NCI-H446 (cell line): ENCODE results near the gene PABPC1L2A.
"Not testable (repeated sequence)": the region's sequence is repeated elsewhere in the genome, so short reads cannot be mapped to it uniquely, and the experiment has no call there.

Experiments used
- DNase-seq, 2 experiments: peaks; one replicate each; lab custom pipeline; 2025; lab: John Stamatoyannopoulos, UW

The PABPC1L2A gene

GRCh38 chrX:73079024-73079562, at the start of gene PABPC1L2A:
Gene PABPC1L2A, minus strand, starts transcription at chrX:73079512. Its CDS starts 126 bp downstream, at chrX:73079386.
- not testable (repeated sequence) for DNase-seq

DNA sequence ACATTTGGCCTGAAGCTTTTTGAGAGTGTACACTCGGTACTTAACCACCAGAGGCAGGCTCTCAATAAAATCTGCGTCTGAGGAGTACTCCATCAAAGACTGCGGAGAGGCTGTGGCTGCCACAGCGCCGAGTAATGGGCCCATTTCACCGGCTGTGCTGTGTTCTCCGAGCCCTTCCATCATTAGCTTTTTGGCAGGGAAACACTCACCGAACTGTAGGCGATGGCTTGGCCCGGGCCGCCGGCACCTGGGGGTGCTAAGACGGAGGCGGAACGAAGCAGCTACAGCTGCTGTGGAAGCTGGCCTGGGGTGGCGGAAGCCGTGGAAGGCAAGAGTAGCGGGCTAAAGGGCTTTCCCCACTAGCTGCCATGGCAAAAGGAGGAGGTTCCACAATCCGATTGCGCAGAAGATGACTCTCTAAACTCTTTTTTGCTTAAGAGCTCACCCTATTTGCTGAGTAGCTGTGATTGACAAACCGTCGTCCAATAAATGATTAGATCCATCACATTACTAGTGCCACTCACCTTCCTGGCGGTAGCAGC, 48.5 kb upstream of the PABPC1L2A start:
- DNase-seq: peak in 1 of 2 experiments; percentile 0

DNA sequence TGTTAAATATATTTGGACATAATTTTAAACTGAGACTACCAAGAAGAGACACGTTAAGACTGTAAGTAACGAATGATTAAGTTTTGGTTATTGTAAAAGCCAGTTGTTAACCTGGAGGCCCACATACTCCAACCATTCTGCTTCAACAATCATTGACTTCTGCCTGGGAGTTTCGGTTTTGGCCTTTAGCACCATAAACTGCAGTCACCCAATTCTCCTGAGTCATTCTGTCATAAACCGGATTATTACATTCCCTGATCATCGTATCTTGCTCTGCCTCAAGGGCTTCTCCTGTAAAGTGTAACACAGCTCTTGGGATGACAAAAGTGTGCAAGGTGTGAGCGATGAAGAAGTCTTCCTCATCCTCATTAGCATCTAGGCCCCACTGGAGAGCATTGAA, 46.9 kb upstream of the PABPC1L2A start:
- no peak for DNase-seq

- not testable (repeated sequence) for DNase-seq
These were observed 20.2 kb upstream of the PABPC1L2A start for GRCh38 chrX:73099505-73099904.

GRCh38 chrX:73086766-73087165, 7.5 kb upstream of the PABPC1L2A start:
- DNase-seq: peak; percentile 2 to 8

DNA sequence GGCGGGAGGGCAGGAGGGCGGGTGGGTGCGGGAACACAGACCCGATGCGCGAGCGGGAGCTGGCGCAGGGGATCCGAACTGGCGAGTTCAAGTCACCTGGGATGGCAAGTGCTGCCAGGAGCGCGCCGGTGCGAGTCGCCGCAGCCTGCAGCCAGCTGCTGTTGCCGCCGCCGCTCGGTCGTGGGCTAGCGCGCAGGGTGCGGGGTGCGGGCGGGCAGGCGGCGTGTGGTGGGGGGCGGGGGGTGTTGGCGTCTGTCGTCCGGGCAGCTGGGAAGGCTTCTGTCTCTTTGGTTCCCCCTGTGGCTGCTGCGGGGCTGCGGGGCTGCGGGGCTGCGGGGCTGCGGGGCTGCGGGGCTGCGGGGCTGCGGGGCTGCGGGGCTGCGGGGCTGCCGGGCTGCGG, 572 bp upstream of the PABPC1L2A start:
- DNase-seq: not testable (repeated sequence)

- not testable (repeated sequence) for DNase-seq
These were observed 715 bp downstream of the PABPC1L2A start for GRCh38 chrX:73078597-73078996.

GRCh38 chrX:73076838-73077237, 2.5 kb downstream of the PABPC1L2A start:
- DNase-seq: no peak

DNA sequence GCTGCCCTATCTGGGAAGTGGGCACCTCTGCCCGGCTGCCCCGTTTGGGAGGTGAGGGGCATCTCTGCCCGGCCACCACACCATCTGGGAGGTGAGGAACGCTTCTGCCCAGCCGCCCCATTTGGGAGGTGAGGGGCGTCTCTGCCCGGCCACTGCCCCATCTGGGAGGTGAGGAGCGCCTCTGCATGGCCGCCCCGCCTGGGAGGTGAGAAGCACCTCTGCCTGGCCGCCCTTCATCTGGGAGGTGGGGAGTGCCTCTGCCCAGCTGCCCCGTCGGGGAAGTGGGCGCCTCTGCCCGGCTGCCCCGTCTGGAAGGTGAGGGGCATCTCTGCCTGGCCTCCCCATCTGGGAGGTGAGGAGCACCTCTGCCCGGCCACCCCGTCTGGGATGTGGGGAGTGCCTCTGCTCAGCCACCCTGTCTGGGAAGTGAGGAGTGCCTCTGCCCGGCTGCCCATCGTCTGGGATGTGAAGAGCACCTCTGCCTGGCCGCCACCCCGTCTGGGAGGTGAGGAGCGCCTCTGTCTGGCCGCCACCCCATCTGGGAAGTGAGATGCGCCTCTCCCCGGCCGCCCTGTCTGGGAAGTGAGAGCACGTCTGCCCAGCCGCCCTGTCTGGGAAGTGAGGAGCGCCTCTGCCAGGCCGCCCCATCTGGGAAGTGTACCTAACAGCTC, 9.8 kb downstream of the PABPC1L2A start:
- DNase-seq: no peak

DNA sequence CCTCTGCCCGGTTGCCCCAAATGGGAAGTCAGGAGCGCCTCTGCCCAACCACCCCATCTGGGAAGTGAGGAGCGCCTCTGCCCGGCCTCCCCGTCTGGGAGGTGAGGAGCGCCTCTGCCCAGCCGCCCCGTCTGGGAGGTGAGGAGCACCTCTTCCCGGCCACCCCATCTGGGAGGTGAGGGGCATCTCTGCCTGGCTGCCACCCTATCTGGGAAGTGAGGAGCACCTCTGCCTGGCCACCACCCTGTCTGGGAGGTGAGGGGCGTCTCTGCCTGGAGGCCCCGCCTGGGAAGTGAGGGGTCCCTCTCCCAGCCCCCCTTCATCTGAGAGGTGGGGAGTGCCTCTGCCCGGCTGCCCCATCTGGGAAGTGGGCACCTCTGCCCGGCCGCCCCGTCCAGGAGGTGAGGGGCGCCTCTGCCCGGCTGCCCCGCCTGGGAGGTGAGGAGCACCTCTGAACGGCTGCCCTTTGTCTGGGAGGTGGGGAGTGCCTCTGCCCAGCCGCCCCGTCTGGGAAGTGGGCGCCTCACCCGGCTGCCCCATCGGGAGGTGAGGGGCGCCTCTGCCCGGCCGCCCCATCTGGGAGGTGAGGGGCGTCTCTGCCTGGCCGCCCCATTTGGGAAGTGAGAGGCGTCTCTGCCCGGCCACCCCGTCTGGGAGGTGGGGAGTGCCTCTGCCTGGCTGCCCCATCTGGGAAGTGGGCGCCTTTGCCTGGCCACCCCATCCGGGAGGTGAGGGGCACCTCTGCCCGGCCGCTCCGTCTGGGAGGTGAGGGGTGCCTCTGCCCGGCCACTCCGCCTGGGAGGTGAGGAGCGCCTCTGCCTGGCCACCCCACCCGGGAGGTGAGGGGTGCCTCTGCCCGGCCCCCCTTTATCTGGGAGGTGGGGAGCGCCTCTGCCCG, 10.6 kb downstream of the PABPC1L2A start:
- no peak for DNase-seq

DNA sequence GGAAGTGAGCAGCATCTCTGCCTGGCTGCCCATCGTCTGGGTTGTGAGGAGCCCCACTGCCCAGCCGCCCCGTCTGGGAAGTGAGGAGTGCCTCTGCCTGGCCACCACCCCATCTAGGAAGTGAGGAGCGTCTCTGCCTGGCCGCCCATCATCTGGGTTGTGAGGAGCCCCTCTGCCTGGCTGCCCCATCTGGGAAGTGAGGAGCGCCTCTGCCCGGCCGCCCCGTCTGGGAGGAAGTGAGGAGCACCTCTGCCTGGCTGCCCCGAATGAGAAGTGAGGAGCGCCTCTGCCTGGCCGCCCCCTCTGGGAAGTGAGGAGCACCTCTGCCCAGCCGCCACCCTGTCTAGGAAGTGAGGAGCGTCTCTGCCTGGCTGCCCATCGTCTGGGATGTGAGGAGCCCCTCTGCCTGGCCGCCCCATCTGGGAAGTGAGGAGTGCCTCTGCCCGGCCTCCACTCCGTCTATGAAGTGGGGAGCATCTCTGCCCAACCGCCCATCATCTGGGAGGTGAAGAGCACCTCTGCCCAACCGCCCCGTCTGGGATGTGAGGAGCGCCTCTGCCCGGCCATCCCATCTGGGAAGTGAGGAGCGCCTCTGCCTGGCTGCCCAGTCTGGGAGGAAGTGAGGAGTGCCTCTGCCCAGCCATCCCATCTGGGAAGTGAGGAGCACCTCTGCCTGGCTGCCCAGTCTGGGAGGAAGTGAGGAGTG, 11.4 kb downstream of the PABPC1L2A start:
- DNase-seq: not testable (repeated sequence)

DNA sequence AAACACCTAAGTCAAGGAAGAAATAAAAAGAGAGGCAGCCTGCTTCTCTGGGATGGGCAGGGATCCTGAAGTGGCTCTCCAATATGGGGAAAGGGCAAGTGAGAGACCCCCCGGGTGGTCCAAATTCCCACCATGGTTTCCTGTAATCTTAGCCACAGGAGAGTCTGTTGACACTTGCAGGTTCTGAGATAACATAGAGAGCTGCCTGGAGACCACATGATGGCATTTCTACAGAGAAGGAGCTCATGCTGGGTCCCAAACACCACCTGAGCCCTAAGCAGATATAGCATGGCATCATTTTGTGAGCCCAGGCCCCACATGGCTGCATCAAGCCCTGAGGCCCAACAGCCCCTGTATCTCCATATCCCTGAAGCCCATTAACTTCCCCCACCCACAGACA, 50.4 kb downstream of the PABPC1L2A start:
- no peak for DNase-seq
